KMS-11 (cell line): ENCODE data around the gene MGAT4B.
"Not testable (repeated sequence)": the region's sequence is repeated elsewhere in the genome, so short reads cannot be mapped to it uniquely, and the experiment has no call there.

Experiments
- H2AFZ ChIP-seq: fragments of 200-600 bp; sonication (generic); 2 replicates; pipeline ENCODE4 v1.6.1; 2016; ENCODE audit warnings: antibody characterized with exemption, mixed run types, low read depth
- H3K27ac ChIP-seq: fragments of 200-600 bp; sonication (generic); 2 replicates; pipeline ENCODE4 v1.6.1; 2016; ENCODE audit warnings: mild to moderate bottlenecking, mixed run types
- H3K27me3 ChIP-seq: fragments of 200-600 bp; sonication (generic); 2 replicates; pipeline ENCODE4 v1.6.1; 2017; ENCODE audit warnings: mild to moderate bottlenecking, low read depth, mixed run types, moderate library complexity; ENCODE audit not compliant: insufficient read depth
- H3K36me3 ChIP-seq: fragments of 200-600 bp; sonication (generic); 2 replicates; pipeline ENCODE4 v1.6.1; 2017; ENCODE audit warnings: mild to moderate bottlenecking, mixed run types; ENCODE audit not compliant: insufficient read depth
- H3K4me1 ChIP-seq: fragments of 200-600 bp; sonication (generic); 2 replicates; pipeline ENCODE4 v1.6.1; 2016; ENCODE audit warnings: mild to moderate bottlenecking, low read depth, mixed run types; ENCODE audit not compliant: poor library complexity, severe bottlenecking
- H3K4me2 ChIP-seq: fragments of 200-600 bp; sonication (generic); 2 replicates; pipeline ENCODE4 v1.7.0; 2016; ENCODE audit warnings: mild to moderate bottlenecking, mixed run types
- H3K4me3 ChIP-seq: fragments of 200-600 bp; sonication (generic); IDR thresholded peaks from 2 replicates; pipeline ENCODE4 v1.6.1; 2017; ENCODE audit warnings: low read depth, low read length, mixed read lengths; ENCODE audit not compliant: insufficient read depth
- H3K79me2 ChIP-seq: fragments of 200-600 bp; sonication (generic); 2 replicates; pipeline ENCODE4 v1.6.1; 2016; ENCODE audit warnings: low read depth, mixed run types; ENCODE audit not compliant: insufficient read depth
- H3K9ac ChIP-seq: fragments of 200-600 bp; sonication (generic); 2 replicates; pipeline ENCODE4 v1.6.1; 2016; ENCODE audit warnings: mild to moderate bottlenecking, mixed run types
- H4K20me1 ChIP-seq: fragments of 200-600 bp; sonication (generic); 2 replicates; pipeline ENCODE4 v1.6.1; 2016; ENCODE audit warnings: mild to moderate bottlenecking, mixed run types; ENCODE audit not compliant: insufficient read depth
- CTCF ChIP-seq: fragments of 200-600 bp; sonication (generic); conservative IDR thresholded peaks from 2 replicates; pipeline ENCODE4 v1.6.1; 2017; ENCODE audit warnings: low read depth, mild to moderate bottlenecking, antibody characterized with exemption, low read length, moderate library complexity, mixed read lengths

The MGAT4B gene

GRCh38 chr5:179791881-179792611, 14.6 kb downstream of the MGAT4B start:
- peaks cover 4% of the 10 kb centered on the region for H3K4me1 ChIP-seq
- no peaks in the 10 kb centered on the region for H4K20me1 ChIP-seq
- H3K4me2 ChIP-seq = no peak overlapping the region
- no peak overlapping the region for H3K9ac ChIP-seq
- H3K36me3 ChIP-seq = no peaks in the 10 kb centered on the region
- H3K79me2 ChIP-seq = no peaks in the 10 kb centered on the region
- TF ChIP-seq CTCF = no peak
- no peak overlapping the region for H2AFZ ChIP-seq
- H3K27me3 ChIP-seq = no peaks in the 10 kb centered on the region
- no peak overlapping the region for H3K27ac ChIP-seq
- no peak overlapping the region for H3K4me3 ChIP-seq

GRCh38 chr5:179789278-179789677, 17.4 kb downstream of the MGAT4B start:
- not testable (repeated sequence) for H3K4me2 ChIP-seq, H3K36me3 ChIP-seq, H3K79me2 ChIP-seq, H3K4me3 ChIP-seq, H3K27me3 ChIP-seq, H4K20me1 ChIP-seq, H3K9ac ChIP-seq, H3K27ac ChIP-seq, H3K4me1 ChIP-seq, H2AFZ ChIP-seq

GRCh38 chr5:179788193-179788854, 18.3 kb downstream of the MGAT4B start:
- Histone ChIP-seq H3K36me3 (no peaks in the 10 kb centered on the region), H3K9ac (no peak overlapping the region), H3K27me3 (no peaks in the 10 kb centered on the region), H4K20me1 (no peaks in the 10 kb centered on the region), H3K79me2 (no peaks in the 10 kb centered on the region), H2AFZ (no peak overlapping the region), H3K4me1 (no peaks in the 10 kb centered on the region), H3K27ac (no peak overlapping the region), H3K4me3 (no peak overlapping the region), H3K4me2 (no peak overlapping the region)
- TF ChIP-seq CTCF = no peak

- H3K4me2 ChIP-seq = no peak overlapping the region
- H4K20me1 ChIP-seq = no peaks in the 10 kb centered on the region
- H3K4me3 ChIP-seq = no peak overlapping the region
- no peaks in the 10 kb centered on the region for H3K79me2 ChIP-seq
- H3K9ac ChIP-seq = no peak overlapping the region
- H3K27ac ChIP-seq = no peak overlapping the region
- no peaks in the 10 kb centered on the region for H3K4me1 ChIP-seq
- no peaks in the 10 kb centered on the region for H3K36me3 ChIP-seq
- TF ChIP-seq CTCF = no peak
- H2AFZ ChIP-seq = no peak overlapping the region
- no peaks in the 10 kb centered on the region for H3K27me3 ChIP-seq
Observed at GRCh38 chr5:179786861-179787260, 19.8 kb downstream of the MGAT4B start.

- H3K27me3 ChIP-seq = no peaks in the 10 kb centered on the region
- H3K36me3 ChIP-seq = no peaks in the 10 kb centered on the region
- no peak overlapping the region for H3K9ac ChIP-seq
- no peaks in the 10 kb centered on the region for H3K79me2 ChIP-seq
- H3K27ac ChIP-seq = no peak overlapping the region
- H3K4me2 ChIP-seq = no peak overlapping the region
- no peaks in the 10 kb centered on the region for H4K20me1 ChIP-seq
- TF ChIP-seq CTCF = no peak
- H3K4me3 ChIP-seq = no peak overlapping the region
- H2AFZ ChIP-seq = no peak overlapping the region
- no peaks in the 10 kb centered on the region for H3K4me1 ChIP-seq
Observed at GRCh38 chr5:179783128-179783527, 23.5 kb downstream of the MGAT4B start.
